ENCODE measurements around the gene SETD4.

The SETD4 gene

DNA sequence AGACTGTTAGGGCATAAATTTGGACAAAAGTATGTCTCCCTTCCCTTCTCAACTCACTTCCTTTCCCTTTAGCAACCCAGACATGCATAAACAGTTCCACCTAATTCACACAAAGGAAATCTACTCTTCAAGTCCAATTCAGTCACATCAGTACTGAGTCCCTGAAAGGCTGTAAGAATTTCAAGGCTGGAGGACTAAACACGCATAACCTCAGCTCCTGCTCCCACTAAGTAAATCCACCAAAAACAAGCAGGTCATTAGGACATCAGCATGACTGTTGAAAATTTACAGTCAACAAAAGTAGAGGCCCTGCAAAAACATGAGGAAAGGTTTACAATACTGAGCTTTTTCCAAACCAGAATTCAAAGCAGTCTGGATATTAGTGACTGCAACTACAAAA is 18.4 kb downstream of the SETD4 start:
- no peak for DNase-seq

DNA sequence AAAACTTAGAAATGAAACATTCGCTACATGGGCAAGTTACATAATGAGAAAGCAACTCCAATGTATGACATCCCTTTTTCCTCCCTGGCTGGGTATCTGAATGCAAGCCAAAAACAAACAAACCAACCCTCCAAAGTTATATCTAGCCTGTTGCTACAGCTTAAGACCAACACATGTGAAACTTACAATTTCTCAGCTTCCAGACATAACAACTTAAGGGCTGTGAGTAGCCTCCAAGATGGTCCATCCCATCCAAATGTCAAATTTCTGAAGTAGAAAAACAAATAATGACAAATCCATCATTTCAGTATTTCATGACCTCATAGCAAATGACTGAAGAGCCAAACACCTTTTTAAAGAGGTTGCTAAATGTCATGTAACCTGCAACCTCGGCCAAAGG is 19.9 kb downstream of the SETD4 start:
- no peak for DNase-seq

DNA sequence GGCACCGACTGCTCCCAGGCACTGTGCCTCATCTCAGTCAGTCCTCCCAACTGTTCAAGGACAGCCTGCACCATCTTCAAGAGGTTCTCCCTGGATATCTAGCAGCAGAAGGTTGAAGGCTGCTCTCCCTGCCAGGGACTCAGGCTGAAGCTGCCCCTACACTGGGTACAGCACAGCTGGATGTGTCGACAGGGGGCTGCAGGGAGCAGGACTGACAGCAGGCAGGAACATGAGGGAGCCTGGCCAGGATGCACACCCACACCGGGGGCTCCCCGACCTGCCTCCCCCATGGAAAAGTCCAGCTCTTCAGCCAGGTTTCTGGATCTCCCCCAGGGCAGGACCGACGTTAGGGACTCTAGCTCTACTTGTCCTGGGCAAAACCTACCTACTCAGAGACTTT is 20.5 kb downstream of the SETD4 start:
- no peak for DNase-seq

DNA sequence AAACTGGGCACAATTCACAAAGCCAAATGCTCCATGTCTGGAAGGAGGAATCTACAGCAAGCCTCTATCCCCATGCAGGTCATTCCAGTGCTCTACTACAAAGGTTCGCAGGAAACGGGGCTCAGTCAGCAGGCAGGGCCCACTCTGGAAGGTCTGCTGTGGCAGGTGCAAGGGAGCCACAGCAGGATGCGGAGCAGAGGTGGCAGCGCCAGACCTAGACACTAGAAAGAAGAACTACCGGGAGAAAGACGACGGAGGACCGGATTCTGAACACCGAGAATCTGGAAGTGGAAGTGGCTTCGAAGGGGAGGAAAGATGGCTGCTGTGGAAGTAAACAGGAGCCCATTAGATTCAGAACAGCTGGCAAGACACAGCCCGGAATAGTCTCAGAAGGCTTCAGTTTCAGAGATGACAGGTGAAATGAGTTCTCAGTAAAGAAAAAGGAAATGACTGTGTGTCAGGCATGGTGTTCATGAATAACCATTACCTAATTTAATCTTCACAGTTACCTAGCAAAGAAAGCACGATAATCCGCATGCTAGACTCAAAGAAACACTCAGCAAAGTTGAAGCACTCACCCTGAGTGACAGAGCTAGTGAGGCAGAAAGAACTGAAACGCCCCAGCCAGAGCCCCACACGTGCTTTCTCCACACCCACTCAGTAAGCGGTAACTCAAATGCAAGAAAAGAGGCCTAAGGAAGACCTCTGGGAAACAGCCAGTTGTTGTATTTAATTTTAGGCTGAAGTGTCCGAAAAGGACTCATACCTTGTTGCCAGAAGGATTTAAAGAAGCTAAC is 21.4 kb downstream of the SETD4 start:
- no peak for DNase-seq

DNA sequence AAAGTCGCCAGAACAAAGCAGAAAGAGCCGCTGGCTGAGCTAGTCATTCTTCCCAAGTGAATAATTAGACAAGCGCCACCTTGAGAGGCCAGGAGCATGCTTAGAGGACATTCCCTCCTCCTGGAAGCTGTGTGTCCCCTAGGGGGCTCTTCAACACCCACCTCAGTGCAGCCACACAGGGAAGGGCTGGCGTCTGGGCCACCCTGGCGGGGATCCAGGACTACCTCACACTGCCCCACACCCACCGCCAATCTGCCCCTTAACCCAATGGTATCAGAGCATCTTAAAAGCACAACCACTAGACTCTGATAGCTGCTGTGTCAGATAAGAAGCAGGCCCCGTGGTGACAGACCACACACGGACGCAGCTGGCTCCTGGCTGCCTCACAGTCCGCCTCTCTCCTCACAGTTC is 24.9 kb downstream of the SETD4 start:
- DNase-seq, result peak; percentile 83

DNA sequence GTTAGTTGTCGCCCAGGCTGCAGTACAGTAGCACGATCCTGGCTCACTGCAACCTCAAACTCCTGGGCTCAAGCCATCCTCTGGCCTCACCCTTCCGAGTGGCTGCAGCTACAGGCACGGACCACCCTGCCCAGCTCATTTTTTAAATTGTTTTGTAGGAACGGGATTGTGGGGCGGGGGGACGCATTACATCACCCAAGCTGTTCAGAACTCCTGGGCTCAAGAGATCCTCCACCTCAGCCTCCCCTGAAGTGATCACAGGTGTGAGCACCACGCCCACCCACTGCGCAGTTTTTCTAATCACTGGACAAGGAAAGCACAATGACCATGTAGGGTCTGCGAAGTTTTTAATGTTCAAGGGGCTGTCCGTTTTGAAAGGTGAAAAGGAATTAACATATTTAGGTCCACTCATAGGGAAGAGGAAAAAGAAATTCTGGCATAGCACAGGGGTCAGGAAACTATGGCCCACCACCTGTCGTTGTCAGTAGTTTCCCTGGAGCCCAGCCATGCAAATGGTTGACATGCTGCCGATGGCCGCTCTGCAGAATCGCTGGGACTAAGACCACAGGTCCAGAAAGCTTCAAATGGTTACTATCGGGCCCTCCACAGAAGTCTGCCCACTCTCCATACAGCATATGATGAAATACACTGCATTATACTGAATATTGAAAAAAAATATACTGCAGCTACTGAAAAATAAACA is 26.0 kb downstream of the SETD4 start:
- no peak for DNase-seq

DNA sequence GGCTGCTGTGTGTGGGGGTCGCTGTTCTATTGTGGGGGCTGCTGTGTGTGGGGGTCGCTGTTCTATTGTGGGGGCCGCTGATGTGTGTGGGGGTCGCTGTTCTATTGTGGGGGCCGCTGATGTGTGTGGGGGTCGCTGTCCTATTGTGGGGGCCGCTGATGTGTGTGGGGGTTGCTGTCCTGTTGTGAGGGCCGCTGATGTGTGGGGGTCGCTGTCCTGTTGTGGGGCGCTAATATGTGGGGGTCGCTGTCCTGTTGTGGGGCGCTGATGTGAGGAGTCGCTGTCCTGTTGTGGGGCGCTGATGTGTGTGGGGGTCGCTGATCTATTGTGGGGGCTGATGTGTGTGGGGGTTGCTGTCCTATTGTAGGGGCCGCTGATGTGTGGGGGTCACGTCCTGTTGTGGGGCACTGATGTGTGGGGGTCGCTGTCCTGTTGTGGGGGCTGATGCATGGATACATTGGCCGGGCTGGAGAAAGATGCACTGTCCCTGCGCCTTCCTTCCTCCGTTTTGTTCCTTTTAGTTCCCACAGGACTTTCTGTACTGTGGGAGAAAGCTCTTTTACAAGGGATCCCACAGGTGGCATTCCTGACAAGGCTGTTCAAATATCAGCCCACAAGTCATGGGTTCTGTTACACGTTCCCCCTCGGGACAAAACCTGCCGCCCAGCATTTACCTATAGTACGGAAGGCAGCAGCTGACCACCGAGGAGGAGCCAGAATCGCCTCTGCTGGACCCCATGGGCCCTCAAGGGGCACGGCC is 27.5 kb downstream of the SETD4 start:
- no peak for DNase-seq

DNA sequence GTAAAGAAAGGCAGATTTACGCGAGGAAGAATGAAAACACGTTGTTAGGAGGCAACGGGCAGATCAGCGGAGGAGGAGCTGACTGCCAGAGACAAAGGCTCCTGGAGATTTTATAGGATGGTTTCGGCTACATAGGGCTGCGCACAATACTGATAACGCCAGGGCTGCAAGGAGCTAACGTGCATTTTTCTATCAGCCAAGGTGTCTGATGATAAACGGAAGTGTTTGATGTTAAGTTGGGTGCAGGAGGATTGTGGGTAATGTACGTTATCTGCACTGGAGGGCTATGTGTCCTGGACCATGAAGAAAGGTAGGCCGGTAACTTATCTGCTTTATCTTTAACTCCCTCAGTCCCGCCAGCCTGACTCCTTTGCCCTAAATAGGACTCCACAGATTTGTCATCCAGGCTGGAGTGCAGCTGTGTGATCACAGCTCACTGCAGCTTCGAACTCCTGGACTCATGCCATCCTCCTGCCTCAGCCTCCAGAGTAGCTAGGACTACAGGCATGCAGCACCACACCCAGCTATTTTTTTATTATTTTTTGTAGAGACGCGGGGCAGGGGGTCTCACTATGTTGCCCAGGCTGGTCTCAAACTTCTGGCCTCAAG is 29.6 kb downstream of the SETD4 start:
- DNase-seq, result no peak

DNA sequence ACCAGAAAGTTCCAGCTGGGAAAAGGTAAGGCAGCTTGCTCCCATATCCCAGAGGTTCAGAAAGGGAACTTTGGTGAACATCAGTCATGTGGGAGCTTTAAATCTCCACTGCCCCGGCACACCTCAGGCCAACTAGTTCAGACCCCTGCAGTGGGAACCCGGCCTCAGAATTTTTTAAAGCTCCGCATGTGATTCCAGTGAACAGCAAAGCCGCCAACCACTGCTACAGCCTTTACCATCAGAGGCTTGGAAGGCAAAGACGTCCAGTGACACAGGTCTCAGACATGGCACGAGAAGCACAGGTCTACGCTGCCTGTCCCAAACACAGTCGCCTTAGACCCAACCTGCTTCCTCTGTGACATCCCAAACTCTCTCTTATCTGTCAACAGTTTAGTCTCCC is 31.0 kb downstream of the SETD4 start:
- DNase-seq, result no peak

DNA sequence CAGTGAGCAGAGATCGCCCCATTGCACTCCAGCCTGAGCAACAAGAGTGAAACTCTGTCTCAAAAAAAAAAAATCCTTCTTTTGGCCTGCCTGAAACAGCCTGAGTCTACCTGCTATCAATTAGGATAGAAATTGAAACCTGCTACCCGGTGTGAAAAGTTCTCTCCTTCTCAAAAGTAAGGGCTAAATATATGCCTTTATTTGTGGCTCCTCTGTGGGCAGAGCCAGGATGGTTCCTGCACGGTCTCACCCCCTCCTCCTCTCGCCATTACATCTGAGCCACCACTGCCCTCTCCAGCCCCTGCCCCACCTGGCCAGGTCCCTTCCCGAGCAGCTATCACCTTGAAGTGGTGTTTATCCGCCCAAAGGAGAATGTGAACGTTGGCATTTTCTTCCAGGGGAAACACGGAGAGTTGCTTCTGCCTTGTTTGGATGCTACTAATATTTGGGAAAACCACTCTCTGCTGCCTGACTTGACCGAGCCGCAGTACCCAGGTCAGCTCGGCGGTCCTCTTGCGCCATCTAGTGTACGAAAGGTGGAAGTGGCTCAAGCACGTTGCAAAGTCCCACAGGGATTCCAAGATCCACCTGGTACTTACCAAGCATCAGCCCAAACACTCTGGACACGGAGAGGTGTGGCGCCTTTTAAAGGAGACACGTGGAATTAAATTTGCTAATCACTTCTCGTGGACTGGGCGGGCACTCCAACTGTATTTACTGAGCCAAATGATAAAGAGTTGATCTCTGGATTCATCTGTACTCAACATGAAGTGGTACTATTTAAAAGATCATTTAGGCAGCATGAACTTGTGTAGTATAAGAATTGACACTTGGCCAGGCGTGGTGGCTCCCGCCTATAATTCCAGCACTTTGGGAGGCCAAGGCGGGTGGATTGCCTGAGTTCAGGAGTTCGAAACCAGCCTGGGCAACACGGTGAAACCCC is 31.9 kb downstream of the SETD4 start:
- peak; percentile 79 for DNase-seq

DNA sequence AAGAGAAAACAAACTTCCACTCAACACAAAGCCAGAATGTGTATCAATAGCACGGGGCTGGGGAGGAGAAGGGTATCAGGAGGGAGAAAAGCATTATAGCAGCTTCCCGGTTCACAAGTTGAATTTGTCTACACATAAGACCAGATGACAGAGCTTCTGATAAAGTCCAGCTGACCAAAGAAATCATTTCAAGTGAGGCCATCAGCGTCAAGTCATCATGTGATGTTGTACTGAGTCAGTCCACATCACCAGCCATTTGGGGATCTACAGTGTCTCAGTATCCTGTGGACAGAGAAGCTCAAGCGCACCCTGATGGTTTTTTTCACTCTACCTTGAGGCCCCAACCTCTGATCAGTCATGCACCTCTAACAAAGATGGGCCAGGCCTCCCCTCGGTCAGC is 33.0 kb downstream of the SETD4 start:
- DNase-seq, result no peak

DNA sequence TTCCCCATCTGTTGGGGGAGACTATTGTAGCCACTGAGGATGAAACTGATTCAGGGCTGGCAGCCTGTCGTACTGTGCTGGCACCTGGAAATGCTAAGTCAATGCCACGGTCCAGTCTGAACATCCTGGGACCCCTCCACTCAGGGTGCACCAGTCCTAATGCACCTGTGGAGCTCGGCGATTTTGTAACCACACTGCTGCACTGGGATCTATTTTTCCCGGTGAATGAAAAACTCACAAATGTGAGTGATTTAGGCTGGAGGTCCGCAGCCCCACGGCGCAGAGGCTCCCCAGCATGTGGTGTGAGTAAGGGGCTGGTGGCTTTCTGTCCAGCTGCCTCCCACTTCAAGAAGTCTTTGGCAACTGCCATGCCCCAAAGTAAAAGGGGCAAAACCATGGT is 35.5 kb downstream of the SETD4 start:
- no peak for DNase-seq

DNA sequence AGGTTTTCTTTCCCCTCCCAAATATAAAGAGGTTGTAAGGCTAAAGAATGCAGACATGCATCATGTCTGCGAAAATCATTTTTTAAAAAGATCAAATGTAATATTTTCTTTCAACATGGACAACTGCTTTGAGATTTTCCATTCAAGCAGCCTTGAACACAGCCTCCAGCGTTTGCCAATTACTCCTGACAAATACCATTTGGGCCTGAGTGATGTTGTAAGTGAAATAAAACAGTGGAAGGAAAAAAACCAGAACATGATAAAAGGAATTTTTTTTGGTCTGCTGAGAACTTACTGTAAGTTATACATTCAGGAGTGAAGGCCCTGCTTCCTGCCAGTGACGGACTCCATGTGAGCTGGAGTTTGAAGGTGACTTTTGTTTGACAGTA is 37.2 kb downstream of the SETD4 start:
- no peak for DNase-seq

DNA sequence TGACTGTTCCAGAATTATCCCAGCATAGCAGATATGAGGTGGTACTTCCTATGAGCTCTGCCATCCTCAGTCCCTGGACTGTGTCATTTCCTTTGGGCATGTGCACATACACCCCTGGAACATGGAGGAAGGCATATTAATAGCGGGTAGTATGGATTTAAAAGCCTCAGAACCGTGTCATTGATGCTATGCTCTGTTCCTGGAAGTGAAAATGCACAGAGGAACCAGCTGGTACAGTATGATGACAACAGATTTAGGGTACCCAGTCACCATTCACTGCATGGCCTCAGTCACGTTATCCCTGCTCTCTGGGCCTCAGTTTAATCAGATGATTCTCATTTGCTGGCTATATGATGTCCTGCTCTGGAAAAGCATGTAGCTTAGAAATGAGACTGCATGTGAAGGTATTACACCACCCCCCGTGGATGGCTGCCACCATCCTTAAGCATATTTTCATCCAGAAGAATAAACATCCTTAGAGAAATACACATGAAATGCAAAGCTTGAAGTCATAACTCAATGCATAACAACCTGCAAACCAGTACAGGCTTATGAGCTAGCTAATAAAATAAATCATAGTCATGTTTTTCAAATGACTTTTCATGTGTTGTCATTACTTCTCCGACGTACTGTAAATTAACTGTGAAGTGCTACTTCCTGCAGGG is 37.8 kb downstream of the SETD4 start:
- DNase-seq, result no peak

DNA sequence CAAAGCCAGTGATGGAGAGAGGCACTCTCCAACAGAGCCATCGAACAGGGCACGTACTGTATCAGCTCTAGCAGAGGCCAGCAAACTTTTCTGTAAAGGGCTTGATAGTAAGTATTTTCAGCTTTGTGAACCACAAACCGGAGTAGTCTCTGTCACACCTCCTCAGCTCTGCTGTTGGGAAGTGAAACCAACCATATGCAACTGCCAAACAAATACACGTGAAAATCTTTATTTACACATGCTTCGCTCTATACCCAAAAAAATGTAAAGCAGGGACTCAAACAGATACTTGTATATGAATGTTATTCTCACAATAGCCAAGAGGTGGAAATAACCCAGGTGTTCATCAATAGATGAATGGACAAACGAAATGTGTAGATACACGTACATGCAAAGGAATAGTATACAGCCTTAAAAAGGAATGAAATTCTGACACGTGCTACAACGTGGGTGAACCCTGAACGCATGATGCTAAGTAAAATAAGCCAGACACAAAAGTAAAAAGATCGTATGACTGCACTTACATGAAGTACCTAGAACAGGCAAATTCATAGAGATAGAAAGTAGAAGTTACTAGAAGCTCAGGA is 39.0 kb downstream of the SETD4 start:
- no peak for DNase-seq

DNA sequence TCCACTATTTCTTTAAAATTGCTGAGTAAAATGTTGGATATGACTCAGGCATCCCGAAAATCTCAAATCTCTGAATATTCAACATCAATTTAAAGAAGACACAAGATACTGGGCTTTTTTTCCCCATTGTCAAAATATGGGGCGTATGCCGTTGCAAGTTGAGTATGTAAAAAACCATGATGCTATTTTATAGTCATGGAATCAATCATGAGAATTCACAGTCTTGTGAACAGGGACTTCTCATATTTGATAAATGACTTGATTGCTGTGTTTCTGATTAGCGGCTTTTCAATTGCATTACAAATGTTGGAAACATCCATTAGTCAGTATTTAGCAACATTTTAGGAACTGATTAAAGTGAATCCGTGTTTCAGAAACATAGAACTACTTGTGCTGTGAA is 45.3 kb downstream of the SETD4 start:
- no peak for DNase-seq

DNA sequence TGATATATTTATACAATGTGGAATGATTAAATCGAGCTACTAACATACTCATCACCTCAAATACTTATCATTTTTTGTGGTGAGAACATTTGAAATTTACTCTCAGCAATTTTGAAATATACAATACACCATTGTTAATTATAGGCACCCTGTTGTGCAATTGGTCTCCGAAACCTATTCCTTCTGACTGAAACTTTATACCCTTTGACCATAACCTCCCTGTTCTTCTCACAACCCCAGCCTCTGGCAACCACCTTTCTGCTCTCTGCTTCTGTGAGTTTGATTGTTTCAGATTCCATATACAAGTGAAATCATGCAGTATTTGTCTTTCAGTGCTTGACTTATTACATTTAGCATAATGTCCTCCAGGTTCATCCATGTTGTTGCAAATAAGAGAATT is 49.5 kb downstream of the SETD4 start:
- no peak for DNase-seq

DNA sequence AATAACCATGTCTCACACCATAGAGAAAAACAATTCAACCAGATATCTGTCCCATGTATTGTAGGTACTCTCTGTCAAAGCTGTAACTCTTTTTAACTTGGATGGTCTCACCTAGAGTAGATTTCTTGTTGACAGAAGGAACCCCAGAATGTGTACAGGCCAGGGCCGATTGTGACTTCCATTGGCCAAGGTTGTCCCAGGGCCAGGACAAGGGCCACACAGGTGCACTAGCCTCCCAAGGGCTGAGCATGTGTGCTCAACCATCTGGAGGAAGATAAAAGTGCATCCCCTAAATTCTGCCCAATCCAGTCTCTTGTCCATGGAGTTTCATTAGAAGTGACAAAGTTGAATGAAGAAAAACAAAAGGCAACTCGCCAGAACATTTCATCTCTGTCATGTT is 51.8 kb downstream of the SETD4 start:
- no peak for DNase-seq

DNA sequence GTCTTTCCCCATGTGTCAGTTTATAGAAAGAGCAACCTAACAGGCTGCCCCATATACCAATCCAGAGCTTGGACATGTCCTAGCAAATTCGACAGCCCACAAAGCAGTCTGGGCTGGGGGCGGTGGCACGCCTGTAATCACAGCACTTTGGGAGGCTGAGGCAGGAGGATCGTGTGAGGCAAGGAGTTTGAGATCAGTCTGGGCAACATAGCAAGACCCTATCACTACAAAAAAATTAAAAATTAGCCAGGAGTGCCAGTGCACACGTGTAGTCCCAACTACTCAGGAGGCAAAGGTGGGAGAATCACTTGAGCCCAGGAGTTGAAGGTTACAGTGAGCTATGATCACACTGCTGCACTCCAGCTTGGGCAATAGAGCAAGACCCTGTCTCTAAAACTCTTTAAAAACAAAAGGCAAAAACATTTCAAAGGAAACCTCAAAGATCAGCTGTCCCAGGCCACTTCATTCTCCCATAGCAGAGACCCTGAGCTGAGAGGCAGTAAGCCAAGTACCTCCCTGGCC is 54.4 kb downstream of the SETD4 start:
- no peak for DNase-seq

DNA sequence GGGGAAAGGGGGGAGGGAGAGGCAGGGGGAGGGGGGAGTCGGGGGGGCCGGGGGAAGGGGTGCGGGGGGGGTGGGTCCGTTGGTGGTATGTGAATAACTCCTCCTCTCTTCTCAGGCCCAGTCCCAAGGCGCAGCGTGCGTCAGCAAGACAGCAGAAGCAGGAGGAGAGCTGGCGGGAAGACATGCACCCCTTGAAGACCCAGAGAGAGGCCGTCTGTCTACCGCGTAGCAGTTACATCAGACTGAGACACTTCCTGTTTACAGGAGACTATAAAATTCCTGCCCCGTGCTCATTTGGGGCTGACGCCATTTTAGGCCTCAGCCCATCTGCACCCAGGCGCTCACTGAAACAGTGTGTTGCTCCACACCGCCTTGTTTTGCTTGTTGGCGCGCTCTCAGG is 55.3 kb downstream of the SETD4 start:
- peak; percentile 14 for DNase-seq

DNA sequence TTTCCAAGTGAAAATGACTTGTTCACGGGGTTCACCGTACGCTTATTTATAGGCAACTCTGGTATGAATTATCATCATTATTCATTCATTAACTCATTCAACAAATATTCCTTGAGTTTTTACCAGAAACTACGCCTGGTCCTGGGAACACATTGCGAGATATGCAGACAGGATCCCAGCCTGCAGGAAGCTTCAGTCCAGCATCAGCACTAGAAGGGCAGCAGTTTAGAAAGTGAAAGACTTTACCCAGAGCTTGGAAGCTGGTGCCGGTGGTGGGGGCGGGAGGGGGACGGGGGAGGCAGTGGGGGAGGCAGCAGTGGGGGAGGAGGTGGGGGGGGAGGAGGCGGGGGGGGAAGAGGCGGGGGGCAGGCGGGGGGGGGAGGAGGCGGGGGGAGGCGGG is 55.9 kb downstream of the SETD4 start:
- DNase-seq, result no peak

Data from hematopoietic multipotent progenitor cell treated with erythropoietin and hydrocortisone succinate and interleukin-3 and kit ligand, for 4 days (in vitro differentiated cells).